GM12865 (cell line): ENCODE results near the gene PFAS.

ENCODE experiments used
- DNase-seq: peaks from one replicate; pipeline ENCODE4 v3.0.0; 2010; ENCODE audit warnings: low read depth
- H3K4me3 ChIP-seq: 2 replicates; pipeline ENCODE4 v1.5.1; 2011; ENCODE audit warnings: mild to moderate bottlenecking, low read depth, low read length, control low read depth
- TF ChIP-seq, protein P1 (sequence below): IDR thresholded peaks from 2 replicates; pipeline ENCODE4 v1.5.1; 2011; ENCODE audit warnings: low read length, control low read depth, low read depth, inconsistent platforms; ENCODE audit not compliant: insufficient read depth; ENCODE audit errors: missing control alignments

PFAS gene

DNA sequence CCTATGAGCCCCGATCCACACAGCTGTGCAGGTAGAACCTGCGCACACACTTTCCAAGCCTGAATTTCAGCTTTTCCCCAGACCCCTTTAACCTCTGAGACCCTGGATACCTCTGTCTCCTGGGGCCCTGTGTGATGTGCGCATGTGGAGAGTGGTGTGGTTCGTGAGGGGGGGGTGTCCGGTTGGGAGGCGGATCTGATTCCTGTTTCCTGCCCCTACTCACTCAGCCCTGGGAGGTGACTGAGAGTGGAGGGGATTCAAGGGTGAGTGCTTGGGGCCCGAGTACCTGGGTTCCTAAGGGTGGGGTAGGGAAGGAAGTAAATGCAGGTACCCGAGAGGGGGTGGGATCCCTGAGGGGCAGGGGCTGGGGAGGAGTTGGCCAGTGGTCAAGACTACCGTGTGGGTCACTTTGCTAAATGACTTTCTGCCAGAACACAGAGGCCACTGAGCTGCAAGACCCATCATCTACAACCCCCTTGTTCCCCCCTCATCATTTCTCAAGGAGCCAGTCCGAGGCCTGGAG is 61.6 kb downstream of the PFAS start:
- DNase-seq = no peak
- TF ChIP-seq, protein P1, sequence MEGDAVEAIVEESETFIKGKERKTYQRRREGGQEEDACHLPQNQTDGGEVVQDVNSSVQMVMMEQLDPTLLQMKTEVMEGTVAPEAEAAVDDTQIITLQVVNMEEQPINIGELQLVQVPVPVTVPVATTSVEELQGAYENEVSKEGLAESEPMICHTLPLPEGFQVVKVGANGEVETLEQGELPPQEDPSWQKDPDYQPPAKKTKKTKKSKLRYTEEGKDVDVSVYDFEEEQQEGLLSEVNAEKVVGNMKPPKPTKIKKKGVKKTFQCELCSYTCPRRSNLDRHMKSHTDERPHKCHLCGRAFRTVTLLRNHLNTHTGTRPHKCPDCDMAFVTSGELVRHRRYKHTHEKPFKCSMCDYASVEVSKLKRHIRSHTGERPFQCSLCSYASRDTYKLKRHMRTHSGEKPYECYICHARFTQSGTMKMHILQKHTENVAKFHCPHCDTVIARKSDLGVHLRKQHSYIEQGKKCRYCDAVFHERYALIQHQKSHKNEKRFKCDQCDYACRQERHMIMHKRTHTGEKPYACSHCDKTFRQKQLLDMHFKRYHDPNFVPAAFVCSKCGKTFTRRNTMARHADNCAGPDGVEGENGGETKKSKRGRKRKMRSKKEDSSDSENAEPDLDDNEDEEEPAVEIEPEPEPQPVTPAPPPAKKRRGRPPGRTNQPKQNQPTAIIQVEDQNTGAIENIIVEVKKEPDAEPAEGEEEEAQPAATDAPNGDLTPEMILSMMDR = no peak
- H3K4me3 ChIP-seq = no peak overlapping the region

DNA sequence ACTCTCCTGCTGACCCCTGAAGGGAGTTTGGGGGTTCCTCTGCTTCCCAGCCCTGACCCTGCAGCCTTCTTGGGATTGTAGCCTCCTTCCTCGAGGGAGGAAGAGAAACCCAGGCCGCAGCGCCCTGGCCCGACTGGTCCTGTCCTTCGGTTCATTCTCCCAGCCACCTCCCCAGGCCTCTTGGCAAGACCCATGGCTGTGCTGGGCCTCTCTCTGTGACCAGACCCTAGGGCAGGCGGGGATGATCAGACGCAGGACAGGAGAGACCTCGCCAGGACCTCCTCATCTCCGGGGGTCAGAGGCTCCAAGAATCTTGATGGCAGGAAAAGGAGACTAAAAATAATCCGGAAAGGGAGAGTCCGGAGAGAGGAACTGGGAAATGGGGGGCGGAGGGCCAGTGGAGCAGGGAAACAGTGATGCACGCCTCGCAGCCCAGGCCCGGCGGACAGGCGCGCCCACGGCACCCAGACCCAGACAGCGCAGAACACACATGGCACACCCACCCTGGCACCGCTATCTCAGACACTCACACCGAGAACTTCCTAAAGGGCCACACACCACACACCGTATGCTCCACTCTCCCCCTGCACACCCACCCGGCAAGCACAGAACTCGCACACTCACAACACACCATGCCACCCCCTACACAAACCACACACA is 62.2 kb downstream of the PFAS start:
- DNase-seq = no peak
- TF ChIP-seq, protein P1 = no peak
- no peak overlapping the region for H3K4me3 ChIP-seq

DNA sequence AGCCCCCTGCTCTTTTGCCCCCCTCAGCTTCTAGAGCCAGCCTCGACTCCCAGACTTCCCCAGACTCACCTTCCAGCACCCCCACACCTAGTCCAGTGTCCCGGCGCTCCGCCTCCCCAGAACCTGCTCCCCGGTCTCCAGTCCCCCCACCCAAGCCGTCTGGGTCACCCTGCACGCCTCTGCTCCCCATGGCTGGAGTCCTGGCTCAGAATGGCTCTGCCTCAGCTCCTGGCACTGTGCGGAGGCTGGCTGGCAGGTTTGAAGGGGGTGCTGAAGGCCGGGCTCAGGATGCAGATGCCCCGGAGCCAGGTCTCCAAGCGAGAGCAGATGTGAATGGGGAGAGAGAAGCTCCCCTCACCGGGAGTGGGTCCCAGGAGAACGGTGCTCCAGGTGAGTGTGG is 63.2 kb downstream of the PFAS start:
- DNase-seq = no peak
- no peak overlapping the region for H3K4me3 ChIP-seq
- TF ChIP-seq, protein P1 = no peak

DNA sequence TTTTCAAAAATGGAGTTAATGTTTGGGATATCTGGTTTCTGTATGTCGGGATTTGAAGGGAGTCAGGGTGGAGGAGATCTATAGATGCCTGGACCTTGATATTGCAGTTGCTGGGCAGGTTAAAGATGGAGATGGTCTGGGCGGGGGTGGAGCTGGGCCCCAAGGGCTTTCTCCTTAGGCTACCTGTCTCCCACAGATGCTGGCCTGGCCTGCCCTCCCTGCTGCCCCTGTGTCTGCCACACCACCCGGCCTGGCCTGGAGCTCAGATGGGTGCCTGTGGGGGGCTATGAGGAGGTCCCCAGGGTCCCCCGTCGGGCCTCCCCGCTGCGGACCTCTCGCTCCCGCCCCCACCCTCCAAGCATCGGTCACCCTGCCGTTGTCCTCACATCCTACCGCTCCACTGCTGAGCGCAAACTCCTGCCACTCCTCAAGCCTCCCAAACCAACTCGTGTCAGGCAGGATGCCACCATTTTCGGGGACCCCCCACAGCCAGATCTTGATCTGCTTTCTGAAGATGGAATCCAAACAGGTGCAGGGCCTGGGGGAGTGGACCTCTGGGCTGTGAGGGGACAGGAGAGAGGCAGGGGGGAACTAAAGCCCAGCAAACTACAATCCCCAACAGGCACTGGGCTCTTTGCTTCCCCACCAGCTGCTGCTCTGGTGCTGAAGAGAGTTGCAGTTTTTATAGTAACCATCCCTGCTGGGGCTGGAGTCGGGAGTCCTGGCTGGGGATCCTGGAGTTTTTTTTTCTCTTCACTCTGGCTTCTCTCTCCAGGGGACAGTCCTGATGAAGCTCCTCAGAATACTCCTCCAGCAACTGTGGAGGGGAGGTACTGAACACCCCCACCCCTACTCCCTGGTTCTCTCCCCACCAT is 63.9 kb downstream of the PFAS start:
- DNase-seq = no peak
- TF ChIP-seq, protein P1 = no peak
- H3K4me3 ChIP-seq = no peak overlapping the region

DNA sequence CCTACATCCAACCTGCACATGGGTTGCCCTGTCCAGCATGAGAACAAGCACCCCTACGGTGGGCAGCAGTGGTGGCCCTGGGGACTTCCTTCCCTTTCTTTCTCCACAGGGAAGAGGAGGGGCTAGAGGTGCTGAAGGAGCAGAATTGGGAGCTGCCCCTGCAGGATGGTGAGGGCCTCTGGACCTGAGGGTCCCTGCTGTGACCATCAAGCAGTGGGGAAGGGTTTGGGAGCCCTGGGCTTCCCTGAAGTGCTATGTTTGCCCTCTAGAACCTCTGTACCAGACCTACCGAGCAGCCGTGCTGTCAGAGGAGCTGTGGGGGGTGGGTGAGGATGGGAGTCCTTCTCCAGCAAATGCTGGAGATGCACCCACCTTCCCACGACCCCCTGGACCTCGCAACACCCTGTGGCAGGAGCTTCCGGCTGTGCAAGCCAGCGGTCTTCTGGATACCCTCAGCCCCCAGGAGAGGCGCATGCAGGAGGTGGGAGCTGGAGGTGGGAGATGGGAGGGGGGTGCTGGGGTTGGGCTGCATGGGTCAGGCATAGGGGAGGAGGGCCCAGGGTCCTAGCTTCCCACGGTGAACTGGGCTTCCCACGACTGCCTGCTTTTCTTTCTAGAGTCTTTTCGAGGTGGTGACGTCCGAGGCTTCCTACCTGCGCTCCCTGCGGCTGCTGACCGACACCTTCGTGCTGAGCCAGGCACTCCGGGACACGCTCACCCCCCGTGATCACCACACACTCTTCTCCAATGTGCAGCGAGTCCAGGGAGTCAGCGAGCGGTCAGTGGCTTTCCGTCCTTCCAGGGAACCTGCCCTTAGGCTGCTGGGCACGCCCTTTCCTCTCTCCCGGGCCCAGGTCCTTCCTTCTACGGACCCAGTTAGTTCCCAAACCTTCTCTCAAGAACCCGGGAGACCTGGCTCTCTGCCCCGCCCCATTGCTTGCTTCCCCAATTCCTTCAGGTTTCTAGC is 66.0 kb downstream of the PFAS start:
- H3K4me3 ChIP-seq = no peak overlapping the region
- TF ChIP-seq, protein P1 = no peak
- DNase-seq = no peak

DNA sequence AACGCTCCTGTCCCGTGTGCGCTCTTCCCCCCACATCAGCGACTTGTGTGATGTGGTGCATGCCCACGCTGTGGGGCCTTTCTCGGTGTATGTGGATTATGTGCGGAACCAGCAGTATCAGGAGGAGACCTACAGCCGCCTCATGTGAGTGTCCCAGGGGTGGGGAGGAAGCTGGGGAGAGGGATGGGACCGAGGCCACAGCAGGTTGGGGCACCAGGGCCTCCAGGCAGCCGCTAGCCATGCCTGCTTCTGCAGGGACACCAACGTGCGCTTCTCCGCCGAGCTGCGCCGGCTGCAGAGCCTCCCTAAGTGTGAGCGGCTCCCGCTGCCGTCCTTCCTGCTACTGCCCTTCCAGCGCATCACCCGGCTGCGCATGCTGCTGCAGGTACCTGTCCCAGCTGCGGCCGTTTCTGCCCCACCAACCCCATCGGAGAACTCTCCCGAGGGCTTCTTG is 66.7 kb downstream of the PFAS start:
- TF ChIP-seq, protein P1 = no peak
- H3K4me3 ChIP-seq = no peak overlapping the region
- DNase-seq = no peak
